Hepatocyte (in vitro differentiated cells): ENCODE data around the gene CCIN.

Experiments
- EZH2phosphoT487 ChIP-seq: fragments of 200-600 bp; sonication (generic); IDR thresholded peaks from one replicate; pipeline ENCODE4 v1.6.1; 2018; ENCODE audit warnings: antibody characterized with exemption, mild to moderate bottlenecking, low read depth, moderate library complexity; ENCODE audit not compliant: unreplicated experiment, severe bottlenecking
- TF ChIP-seq, protein P1 (sequence below): fragments of 200-600 bp; sonication (generic); IDR thresholded peaks from 2 replicates; pipeline ENCODE4 v1.5.1; 2016; ENCODE audit warnings: antibody characterized with exemption, mild to moderate bottlenecking; ENCODE audit not compliant: poor library complexity

DNA sequence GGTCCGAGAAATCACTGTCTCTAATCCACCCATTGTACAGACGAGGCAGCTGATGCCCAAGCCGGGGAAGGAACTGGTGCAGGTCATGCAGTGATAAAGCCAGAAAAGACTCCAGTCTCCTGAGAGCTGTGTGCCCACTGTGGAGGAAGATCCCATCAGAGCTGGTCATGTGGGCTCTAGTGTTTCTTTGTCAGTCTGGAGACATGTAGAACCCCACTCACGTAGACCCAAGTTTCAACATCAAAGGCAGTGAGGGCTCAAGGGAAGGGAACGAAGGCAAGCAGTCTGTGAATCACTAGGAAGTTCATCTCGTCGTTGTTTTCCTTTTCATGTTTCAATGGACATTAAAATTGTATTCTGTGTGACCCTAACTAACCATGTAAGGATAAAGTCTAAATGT is 47.2 kb upstream of the CCIN start:
- TF ChIP-seq, protein P1, sequence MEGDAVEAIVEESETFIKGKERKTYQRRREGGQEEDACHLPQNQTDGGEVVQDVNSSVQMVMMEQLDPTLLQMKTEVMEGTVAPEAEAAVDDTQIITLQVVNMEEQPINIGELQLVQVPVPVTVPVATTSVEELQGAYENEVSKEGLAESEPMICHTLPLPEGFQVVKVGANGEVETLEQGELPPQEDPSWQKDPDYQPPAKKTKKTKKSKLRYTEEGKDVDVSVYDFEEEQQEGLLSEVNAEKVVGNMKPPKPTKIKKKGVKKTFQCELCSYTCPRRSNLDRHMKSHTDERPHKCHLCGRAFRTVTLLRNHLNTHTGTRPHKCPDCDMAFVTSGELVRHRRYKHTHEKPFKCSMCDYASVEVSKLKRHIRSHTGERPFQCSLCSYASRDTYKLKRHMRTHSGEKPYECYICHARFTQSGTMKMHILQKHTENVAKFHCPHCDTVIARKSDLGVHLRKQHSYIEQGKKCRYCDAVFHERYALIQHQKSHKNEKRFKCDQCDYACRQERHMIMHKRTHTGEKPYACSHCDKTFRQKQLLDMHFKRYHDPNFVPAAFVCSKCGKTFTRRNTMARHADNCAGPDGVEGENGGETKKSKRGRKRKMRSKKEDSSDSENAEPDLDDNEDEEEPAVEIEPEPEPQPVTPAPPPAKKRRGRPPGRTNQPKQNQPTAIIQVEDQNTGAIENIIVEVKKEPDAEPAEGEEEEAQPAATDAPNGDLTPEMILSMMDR: no peak
- no peak for TF ChIP-seq EZH2phosphoT487
